BLaER1 (cell line): ENCODE results near the gene TCEA3.

Source experiments
- H3K27ac ChIP-seq: shearing (Covaris generic); formaldehyde crosslinking; 2 replicates; pipeline ENCODE4 v1.8.1; 2022
- H3K27me3 ChIP-seq: shearing (Covaris generic); formaldehyde crosslinking; 2 replicates; pipeline ENCODE4 v1.8.1; 2022
- H3K36me3 ChIP-seq: shearing (Covaris generic); formaldehyde crosslinking; 2 replicates; pipeline ENCODE4 v1.8.1; 2022
- H3K4me1 ChIP-seq: shearing (Covaris generic); formaldehyde crosslinking; 2 replicates; pipeline ENCODE4 v1.8.1; 2022
- H3K4me2 ChIP-seq: shearing (Covaris generic); formaldehyde crosslinking; 2 replicates; pipeline ENCODE4 v1.8.1; 2022
- H3K4me3 ChIP-seq: shearing (Covaris generic); formaldehyde crosslinking; 2 replicates; pipeline ENCODE4 v1.8.1; 2022
- H3K9ac ChIP-seq: shearing (Covaris generic); formaldehyde crosslinking; 2 replicates; pipeline ENCODE4 v1.8.1; 2022
- H3K9me3 ChIP-seq: shearing (Covaris generic); formaldehyde crosslinking; 2 replicates; pipeline ENCODE4 v1.8.1; 2022
- H4K20me1 ChIP-seq: shearing (Covaris generic); formaldehyde crosslinking; 2 replicates; pipeline ENCODE4 v1.8.1; 2022
- Cebpa-rat ChIP-seq: shearing (Covaris generic); IDR thresholded peaks from 2 replicates; pipeline ENCODE4 v1.8.1; 2022

The TCEA3 gene

DNA sequence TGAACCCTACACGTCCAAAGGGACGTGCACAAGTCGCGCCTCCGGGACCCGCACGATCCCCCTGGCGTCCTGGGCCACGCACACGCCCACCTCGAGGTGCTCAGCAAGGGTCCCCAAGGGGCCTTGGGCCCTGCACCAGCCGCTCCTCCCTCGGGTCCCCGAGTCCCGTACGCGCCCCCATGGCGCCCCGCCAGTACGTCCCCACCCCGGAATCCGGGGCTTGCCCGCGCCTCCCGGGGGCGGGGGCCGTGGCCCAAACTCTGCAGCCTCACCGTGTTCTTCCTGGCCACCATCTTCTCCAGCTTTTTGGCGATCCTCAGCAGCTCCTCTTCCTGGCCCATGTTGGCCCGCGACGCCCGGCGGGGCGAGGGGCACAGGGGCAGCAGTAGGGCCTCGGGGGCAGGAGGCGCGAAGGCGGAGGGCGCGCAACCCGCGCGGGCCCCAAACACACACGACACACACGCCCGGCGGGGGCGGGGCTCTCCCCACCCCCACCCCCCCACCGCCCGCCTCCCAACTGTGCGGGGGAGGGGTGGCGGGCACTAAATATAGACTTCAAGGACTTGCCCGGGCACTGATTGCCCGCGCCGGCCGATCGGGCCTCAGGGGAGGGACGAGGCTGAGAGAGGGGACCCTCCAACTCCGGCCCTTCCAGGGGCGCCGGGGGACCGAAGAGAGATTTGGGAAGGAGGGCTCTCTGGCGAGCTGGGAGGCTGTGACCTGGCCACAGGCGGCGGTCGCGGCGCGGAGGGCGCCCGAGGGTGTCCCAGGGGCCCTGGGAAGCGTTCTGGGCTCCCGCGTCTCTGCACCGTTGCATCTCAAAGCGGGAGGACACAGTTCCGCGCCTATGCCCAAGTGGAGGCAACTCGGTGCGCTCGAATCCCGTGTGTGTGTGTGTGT is at the start of gene TCEA3:
TSS of gene TCEA3 (minus strand) at position 456 of the 900 bp plus-strand sequence. CDS start at position 341, 115 bp downstream.
- Histone ChIP-seq H3K36me3 (no peaks in the 10 kb centered on the region), H3K4me3 (peak within 1 kb of the TSS; percentile 65), H4K20me1 (no peaks in the 10 kb centered on the region; the same call in 1 of the 2 replicates), H3K4me2 (peak within 1 kb of the TSS; percentile 94), H3K9me3 (no peaks in the 10 kb centered on the region), H3K27me3 (peaks cover 54% of the 10 kb centered on the region), H3K9ac (no peak within 1 kb of the TSS; the same call in 1 of the 2 replicates), H3K27ac (no peak within 1 kb of the TSS), H3K4me1 (peaks cover 37% of the 10 kb centered on the region)
- no peak for TF ChIP-seq Cebpa-rat

GRCh38 chr1:23473037-23473800 is 48.7 kb upstream of the TCEA3 start:
- Histone ChIP-seq H3K4me1 (no peaks in the 10 kb centered on the region), H3K4me2 (no peak overlapping the region), H3K9ac (no peak overlapping the region), H3K9me3 (no peaks in the 10 kb centered on the region), H4K20me1 (no peaks in the 10 kb centered on the region), H3K27me3 (no peaks in the 10 kb centered on the region), H3K4me3 (no peak overlapping the region), H3K36me3 (no peaks in the 10 kb centered on the region), H3K27ac (no peak overlapping the region)
- no peak for TF ChIP-seq Cebpa-rat

GRCh38 chr1:23472351-23473036 is 47.9 kb upstream of the TCEA3 start:
- Histone ChIP-seq H3K4me1 (no peaks in the 10 kb centered on the region), H3K36me3 (no peaks in the 10 kb centered on the region), H3K4me2 (no peak overlapping the region), H3K4me3 (no peak overlapping the region), H3K27ac (no peak overlapping the region), H3K9ac (no peak overlapping the region), H4K20me1 (no peaks in the 10 kb centered on the region), H3K9me3 (no peaks in the 10 kb centered on the region), H3K27me3 (no peaks in the 10 kb centered on the region)
- TF ChIP-seq Cebpa-rat: no peak

- H3K9ac ChIP-seq: no peak overlapping the region
- H3K4me2 ChIP-seq: no peak overlapping the region
- no peaks in the 10 kb centered on the region for H3K36me3 ChIP-seq
- no peaks in the 10 kb centered on the region for H3K27me3 ChIP-seq
- no peak overlapping the region for H3K4me3 ChIP-seq
- H3K9me3 ChIP-seq: no peaks in the 10 kb centered on the region
- no peaks in the 10 kb centered on the region for H3K4me1 ChIP-seq
- H3K27ac ChIP-seq: no peak overlapping the region
- no peak for TF ChIP-seq Cebpa-rat
- H4K20me1 ChIP-seq: no peaks in the 10 kb centered on the region
These were observed 47.0 kb upstream of the TCEA3 start for GRCh38 chr1:23471473-23472075.

DNA sequence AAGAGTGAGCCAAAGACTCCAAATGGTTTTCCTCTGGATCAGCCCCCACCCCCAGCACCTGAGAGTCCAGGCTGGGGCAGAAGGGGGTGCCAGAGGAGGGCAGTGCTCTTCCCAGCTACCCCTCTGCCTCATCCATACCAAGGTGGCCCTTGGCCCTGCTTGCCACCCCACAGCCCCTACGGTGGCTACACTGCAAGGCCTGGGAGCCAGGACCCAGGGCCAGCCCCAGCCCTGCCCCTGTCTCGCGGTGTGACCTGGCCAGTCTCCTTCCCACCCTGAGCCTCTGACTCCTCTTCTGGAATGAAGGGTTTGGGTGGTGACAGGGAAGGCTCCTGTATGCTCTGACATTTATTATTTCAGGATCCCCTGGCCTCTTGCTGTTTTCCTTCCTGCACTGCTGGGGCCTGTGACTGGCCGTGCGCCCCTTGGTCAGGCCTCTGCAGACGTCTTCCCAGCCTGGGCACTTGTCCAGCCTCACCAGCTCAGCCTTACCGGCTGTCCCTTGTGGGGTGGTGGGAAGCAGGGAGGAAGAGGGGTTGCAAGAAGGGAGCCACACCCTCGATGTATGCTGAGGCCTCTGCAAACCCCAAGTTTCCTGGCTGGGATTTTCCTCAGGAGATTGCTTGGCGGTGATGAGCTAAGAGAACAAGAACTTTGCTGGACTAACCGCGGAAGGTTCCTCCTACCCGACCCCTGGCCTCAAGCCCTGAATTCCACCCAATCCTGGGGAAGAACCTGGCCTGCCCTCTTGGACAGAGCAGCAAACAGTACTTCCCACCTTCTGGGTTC is 45.9 kb upstream of the TCEA3 start:
- no peak for TF ChIP-seq Cebpa-rat
- H3K4me3 ChIP-seq: no peak overlapping the region
- H3K36me3 ChIP-seq: no peaks in the 10 kb centered on the region
- H3K4me2 ChIP-seq: no peak overlapping the region
- no peak overlapping the region for H3K27ac ChIP-seq
- no peaks in the 10 kb centered on the region for H4K20me1 ChIP-seq
- H3K4me1 ChIP-seq: no peaks in the 10 kb centered on the region
- H3K9me3 ChIP-seq: no peaks in the 10 kb centered on the region
- H3K27me3 ChIP-seq: no peaks in the 10 kb centered on the region
- H3K9ac ChIP-seq: no peak overlapping the region

- no peak for TF ChIP-seq Cebpa-rat
- no peaks in the 10 kb centered on the region for H4K20me1 ChIP-seq
These were observed 44.9 kb upstream of the TCEA3 start for GRCh38 chr1:23469372-23469982.

DNA sequence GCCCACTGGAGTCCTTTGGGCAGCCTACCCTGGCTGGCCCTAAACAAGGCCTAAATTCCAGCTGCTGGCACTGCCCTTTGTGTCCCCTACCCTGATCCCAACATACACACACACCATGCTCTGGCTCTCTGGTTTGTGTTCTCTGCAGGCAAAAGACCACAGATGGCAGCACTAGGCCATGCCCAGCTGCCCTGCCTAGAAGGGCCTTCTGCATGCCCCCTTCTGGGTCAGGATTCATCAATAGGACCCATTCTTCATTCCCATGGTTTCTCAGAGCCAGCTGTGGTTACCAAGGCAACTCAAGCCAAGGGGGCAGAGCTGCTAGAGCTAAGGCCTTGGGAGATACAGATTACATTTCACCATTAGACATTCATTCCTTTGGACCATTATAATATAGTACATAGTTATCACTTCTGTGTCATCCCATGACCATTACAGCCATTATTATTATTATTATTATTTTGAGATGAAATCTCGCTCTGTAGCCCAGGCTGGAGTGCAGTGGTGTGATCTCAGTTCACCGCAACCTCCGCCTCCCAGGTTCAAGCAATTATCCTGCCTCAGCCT is 42.0 kb upstream of the TCEA3 start:
- H3K9ac ChIP-seq: no peak overlapping the region
- H3K4me2 ChIP-seq: no peak overlapping the region
- H3K4me3 ChIP-seq: no peak overlapping the region

More at GRCh38 chr1:23469372-23469982, 44.9 kb upstream of the TCEA3 start:
- H3K4me2 ChIP-seq: no peak overlapping the region
- no peaks in the 10 kb centered on the region for H3K4me1 ChIP-seq
- H3K9me3 ChIP-seq: no peaks in the 10 kb centered on the region
- no peak overlapping the region for H3K27ac ChIP-seq
- H3K36me3 ChIP-seq: no peaks in the 10 kb centered on the region
- H3K9ac ChIP-seq: no peak overlapping the region
- H3K4me3 ChIP-seq: no peak overlapping the region
- H3K27me3 ChIP-seq: no peaks in the 10 kb centered on the region

GRCh38 chr1:23463286-23463685 is 38.7 kb upstream of the TCEA3 start:
- Histone ChIP-seq H3K36me3 (no peaks in the 10 kb centered on the region), H3K9me3 (no peaks in the 10 kb centered on the region), H3K4me1 (no peaks in the 10 kb centered on the region), H3K4me2 (no peak overlapping the region), H3K9ac (no peak overlapping the region), H4K20me1 (no peaks in the 10 kb centered on the region), H3K27ac (no peak overlapping the region), H3K27me3 (no peaks in the 10 kb centered on the region), H3K4me3 (no peak overlapping the region)
- no peak for TF ChIP-seq Cebpa-rat

More for the DNA sequence above, 42.0 kb upstream of the TCEA3 start:
- Histone ChIP-seq H3K9me3 (no peaks in the 10 kb centered on the region), H3K36me3 (no peaks in the 10 kb centered on the region), H3K4me1 (no peaks in the 10 kb centered on the region), H3K27me3 (no peaks in the 10 kb centered on the region), H3K27ac (no peak overlapping the region), H4K20me1 (no peaks in the 10 kb centered on the region)
- no peak for TF ChIP-seq Cebpa-rat
